ENCODE results near the gene GLCE. TPM values are rescaled to one million over a fixed set of nuclear protein-coding genes. Genes with fewer than 3 reads are reported as not detected.

The GLCE gene
- total RNA-seq, 2 donors from 2014 or later = 3.9 to 4.4 TPM

- no peaks in the 10 kb centered on the region for H3K9me3 Mint-ChIP-seq
- DNase-seq (ENCODE audit: low spot score in 2 of 2) (no peak), ATAC-seq (no peak)
- peaks cover 0 to 6% of the 10 kb centered on the region in 2 donors for H3K36me3 Mint-ChIP-seq
- H3K27ac Mint-ChIP-seq = no peak overlapping the region
Measured at GRCh38 chr15:69213786-69214185, 53.4 kb downstream of the GLCE start.

GRCh38 chr15:69215314-69216035 lies 55.0 kb downstream of the GLCE start:
- no peaks in the 10 kb centered on the region for H3K9me3 Mint-ChIP-seq
- ATAC-seq (no peak), DNase-seq (ENCODE audit: low spot score in 2 of 2) (no peak)
- H3K27ac Mint-ChIP-seq = no peak overlapping the region
- peaks cover 0 to 6% of the 10 kb centered on the region in 2 donors for H3K36me3 Mint-ChIP-seq

- Mint-ChIP-seq H3K27ac (no peak overlapping the region), H3K9me3 (no peaks in the 10 kb centered on the region), H3K36me3 (peaks cover 0 to 6% of the 10 kb centered on the region in 2 donors)
- ATAC-seq (no peak), DNase-seq (ENCODE audit: low spot score in 2 of 2) (no peak)
Measured at GRCh38 chr15:69217381-69217780, 56.9 kb downstream of the GLCE start.

GRCh38 chr15:69219690-69220089 lies 59.3 kb downstream of the GLCE start:
- ATAC-seq (no peak), DNase-seq (ENCODE audit: low spot score in 2 of 2) (no peak)
- H3K27ac Mint-ChIP-seq = no peak overlapping the region
- peaks cover 5 to 9% of the 10 kb centered on the region in 2 donors for H3K36me3 Mint-ChIP-seq
- peaks cover 5 to 14% of the 10 kb centered on the region in 2 donors for H3K9me3 Mint-ChIP-seq

- H3K36me3 Mint-ChIP-seq = peaks cover 5 to 9% of the 10 kb centered on the region in 2 donors
- no peak for ATAC-seq
- peaks cover 5 to 14% of the 10 kb centered on the region in 2 donors for H3K9me3 Mint-ChIP-seq
Measured at GRCh38 chr15:69222002-69222474, 61.6 kb downstream of the GLCE start.

GRCh38 chr15:69223083-69223813 lies 62.8 kb downstream of the GLCE start:
- DNase-seq (ENCODE audit: low spot score in 2 of 2) = no peak
- Mint-ChIP-seq H3K36me3 (peaks cover 5 to 9% of the 10 kb centered on the region in 2 donors), H3K27ac (no peak overlapping the region), H3K9me3 (peaks cover 5 to 14% of the 10 kb centered on the region in 2 donors)
- no peak for ATAC-seq

More at GRCh38 chr15:69222002-69222474, 61.6 kb downstream of the GLCE start:
- no peak for DNase-seq (ENCODE audit: low spot score in 2 of 2)
- H3K27ac Mint-ChIP-seq = no peak overlapping the region

GRCh38 chr15:69224383-69224782 lies 63.9 kb downstream of the GLCE start:
- DNase-seq (ENCODE audit: low spot score in 2 of 2) = no peak
- no peak for ATAC-seq
- peaks cover 5 to 14% of the 10 kb centered on the region in 2 donors for H3K9me3 Mint-ChIP-seq
- peaks cover 5 to 9% of the 10 kb centered on the region in 2 donors for H3K36me3 Mint-ChIP-seq
- no peak overlapping the region for H3K27ac Mint-ChIP-seq

GRCh38 chr15:69225355-69226022 lies 65.1 kb downstream of the GLCE start:
- ATAC-seq = no peak
- H3K36me3 Mint-ChIP-seq = peaks cover 5 to 9% of the 10 kb centered on the region in 2 donors
- no peak for DNase-seq (ENCODE audit: low spot score in 2 of 2)
- peaks cover 5 to 14% of the 10 kb centered on the region in 2 donors for H3K9me3 Mint-ChIP-seq
- H3K27ac Mint-ChIP-seq = no peak overlapping the region

GRCh38 chr15:69226023-69226355 lies 65.6 kb downstream of the GLCE start:
- no peak for ATAC-seq
- peaks cover 5 to 14% of the 10 kb centered on the region in 2 donors for H3K9me3 Mint-ChIP-seq

GRCh38 chr15:69232144-69232543 lies 71.7 kb downstream of the GLCE start:
- no peak overlapping the region for H3K27ac Mint-ChIP-seq
- ATAC-seq = no peak

More at GRCh38 chr15:69226023-69226355, 65.6 kb downstream of the GLCE start:
- Mint-ChIP-seq H3K27ac (no peak overlapping the region), H3K36me3 (peaks cover 5 to 9% of the 10 kb centered on the region in 2 donors)
- DNase-seq (ENCODE audit: low spot score in 2 of 2) = no peak

GRCh38 chr15:69232765-69233164 lies 72.3 kb downstream of the GLCE start:
- Mint-ChIP-seq H3K27ac (no peak overlapping the region), H3K9me3 (no peaks in the 10 kb centered on the region), H3K36me3 (no peaks in the 10 kb centered on the region)
- ATAC-seq (no peak), DNase-seq (ENCODE audit: low spot score in 2 of 2) (no peak)

More at GRCh38 chr15:69232144-69232543, 71.7 kb downstream of the GLCE start:
- no peaks in the 10 kb centered on the region for H3K9me3 Mint-ChIP-seq
- H3K36me3 Mint-ChIP-seq = no peaks in the 10 kb centered on the region
- DNase-seq (ENCODE audit: low spot score in 2 of 2) = no peak

- H3K36me3 Mint-ChIP-seq = no peaks in the 10 kb centered on the region
- ATAC-seq = no peak
- peaks cover 0 to 7% of the 10 kb centered on the region in 2 donors for H3K9me3 Mint-ChIP-seq
- H3K27ac Mint-ChIP-seq = no peak overlapping the region
- DNase-seq (ENCODE audit: low spot score in 2 of 2) = no peak
Measured at GRCh38 chr15:69234676-69235075, 74.2 kb downstream of the GLCE start.

GRCh38 chr15:69236505-69236904 lies 76.1 kb downstream of the GLCE start:
- Mint-ChIP-seq H3K36me3 (no peaks in the 10 kb centered on the region), H3K27ac (no peak overlapping the region), H3K9me3 (peaks cover 0 to 7% of the 10 kb centered on the region in 2 donors)
- DNase-seq (ENCODE audit: low spot score in 2 of 2) = no peak
- ATAC-seq = no peak

- H3K9me3 Mint-ChIP-seq = peaks cover 0 to 7% of the 10 kb centered on the region in 2 donors
- ATAC-seq (no peak), DNase-seq (ENCODE audit: low spot score in 2 of 2) (no peak)
- H3K36me3 Mint-ChIP-seq = no peaks in the 10 kb centered on the region
- no peak overlapping the region for H3K27ac Mint-ChIP-seq
Measured at GRCh38 chr15:69237718-69238117, 77.3 kb downstream of the GLCE start.

GRCh38 chr15:69244798-69245197 lies 84.4 kb downstream of the GLCE start:
- ATAC-seq (no peak), DNase-seq (ENCODE audit: low spot score in 2 of 2) (no peak)
- no peaks in the 10 kb centered on the region for H3K36me3 Mint-ChIP-seq
- no peak overlapping the region for H3K27ac Mint-ChIP-seq
- H3K9me3 Mint-ChIP-seq = no peaks in the 10 kb centered on the region

GRCh38 chr15:69253156-69253555 lies 92.7 kb downstream of the GLCE start:
- Mint-ChIP-seq H3K36me3 (no peaks in the 10 kb centered on the region), H3K27ac (peak overlapping the region in 1 of 2 donors; percentile 6), H3K9me3 (no peaks in the 10 kb centered on the region)
- DNase-seq (ENCODE audit: low spot score in 2 of 2) (no peak), ATAC-seq (no peak)

GRCh38 chr15:69265347-69265955 lies 105.0 kb downstream of the GLCE start:
- DNase-seq (ENCODE audit: low spot score in 2 of 2) (no peak), ATAC-seq (no peak)
- Mint-ChIP-seq H3K27ac (no peak overlapping the region), H3K9me3 (no peaks in the 10 kb centered on the region), H3K36me3 (no peaks in the 10 kb centered on the region)
